Measurements from ENCODE around the gene SLC5A1. TPM values are rescaled to one million over a fixed set of nuclear protein-coding genes. Genes with fewer than 3 reads are reported as not detected.

Gene SLC5A1
- total RNA-seq: not detected in 2 replicates

DNA sequence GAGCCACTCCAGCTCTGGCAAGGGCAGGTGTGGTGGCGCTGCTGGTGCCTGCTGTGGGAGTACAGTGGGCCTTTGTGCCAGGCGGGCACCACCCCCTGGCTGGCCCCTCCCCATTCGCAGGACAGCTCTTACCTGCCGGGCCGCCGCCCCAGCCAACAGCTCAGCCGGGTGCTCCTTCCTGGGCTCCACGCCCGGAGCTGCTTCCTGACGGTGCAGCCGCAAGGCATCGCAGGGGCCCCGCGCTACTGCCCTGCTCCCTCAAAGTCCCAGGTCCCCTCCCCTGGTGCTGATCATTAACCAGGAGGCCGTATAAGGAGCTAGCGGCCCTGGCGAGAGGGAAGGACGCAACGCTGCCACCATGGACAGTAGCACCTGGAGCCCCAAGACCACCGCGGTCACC lies at the start of gene SLC5A1:
TSS of gene SLC5A1 (plus strand) at position 338 of the 400 bp plus-strand sequence. CDS start at position 359, 21 bp downstream.

GRCh38 chr22:32158712-32159533 lies 115.9 kb downstream of the SLC5A1 start, which contains the start of gene C22orf42:
Gene C22orf42 (minus strand): TSS chr22:32159303. CDS start chr22:32159215, 88 bp downstream.

Other genes starting within 250 kb of the SLC5A1 start
- gene YWHAH, start 98.7 kb upstream of the SLC5A1 start, total RNA-seq: 81.2 and 121 TPM in 2 replicates
- gene C22orf42, start 116.0 kb downstream of the SLC5A1 start, total RNA-seq: not detected in 2 replicates
- gene RFPL2, start 161.8 kb downstream of the SLC5A1 start, total RNA-seq: not detected in 2 replicates
- gene SLC5A4, start 212.1 kb downstream of the SLC5A1 start, total RNA-seq: not detected in 2 replicates

Measured in cardiac atrium fibroblast (primary cell).